MM.1S (cell line): ENCODE results near the gene CLN6.
"Not testable (repeated sequence)": the region's sequence is repeated elsewhere in the genome, so short reads cannot be mapped to it uniquely, and the experiment has no call there.

Source experiments
- CTCF ChIP-seq: fragments of 300-600 bp; sonication (generic); IDR thresholded peaks from 2 replicates; pipeline ENCODE4 v1.5.1; 2016; ENCODE audit warnings: antibody characterized with exemption, low read length, mixed read lengths
- EZH2 ChIP-seq: fragments of 300-600 bp; sonication (generic); optimal IDR thresholded peaks from 2 replicates; pipeline ENCODE3; 2017; ENCODE audit warnings: low read depth, mild to moderate bottlenecking, antibody characterized with exemption, low read length, mixed read lengths

GRCh38 chr15:68234520-68234919, 5.0 kb upstream of the CLN6 start:
- not testable (repeated sequence) for TF ChIP-seq CTCF, EZH2
